Fibroblast of villous mesenchyme (primary cell): ENCODE results near the gene JAZF1. TPM values are rescaled to one million over a fixed set of nuclear protein-coding genes. Genes with fewer than 3 reads are reported as not detected.

Source experiments
- DNase-seq: peaks from one replicate; pipeline ENCODE4 v3.0.0-alpha.2; 2010; ENCODE audit warnings: low read depth
- H3K4me3 ChIP-seq: 2 replicates; pipeline ENCODE4 v1.5.1; 2011; ENCODE audit warnings: low read depth, mild to moderate bottlenecking, low read length
- total RNA-seq: library from RNA; depleted of rRNA; stranded (reverse); fragments of >200 nt; gene quantifications from 2 replicates; pipeline ENCODE4 v1.2.3, GENCODE V29; 2012
- TF ChIP-seq, protein P1 (sequence below): IDR thresholded peaks from 2 replicates; pipeline ENCODE4 v1.5.1; 2012; ENCODE audit warnings: low read depth, mild to moderate bottlenecking, low read length; ENCODE audit not compliant: insufficient read depth

The JAZF1 gene
- total RNA-seq, 1 donor = 38.4 TPM

DNA sequence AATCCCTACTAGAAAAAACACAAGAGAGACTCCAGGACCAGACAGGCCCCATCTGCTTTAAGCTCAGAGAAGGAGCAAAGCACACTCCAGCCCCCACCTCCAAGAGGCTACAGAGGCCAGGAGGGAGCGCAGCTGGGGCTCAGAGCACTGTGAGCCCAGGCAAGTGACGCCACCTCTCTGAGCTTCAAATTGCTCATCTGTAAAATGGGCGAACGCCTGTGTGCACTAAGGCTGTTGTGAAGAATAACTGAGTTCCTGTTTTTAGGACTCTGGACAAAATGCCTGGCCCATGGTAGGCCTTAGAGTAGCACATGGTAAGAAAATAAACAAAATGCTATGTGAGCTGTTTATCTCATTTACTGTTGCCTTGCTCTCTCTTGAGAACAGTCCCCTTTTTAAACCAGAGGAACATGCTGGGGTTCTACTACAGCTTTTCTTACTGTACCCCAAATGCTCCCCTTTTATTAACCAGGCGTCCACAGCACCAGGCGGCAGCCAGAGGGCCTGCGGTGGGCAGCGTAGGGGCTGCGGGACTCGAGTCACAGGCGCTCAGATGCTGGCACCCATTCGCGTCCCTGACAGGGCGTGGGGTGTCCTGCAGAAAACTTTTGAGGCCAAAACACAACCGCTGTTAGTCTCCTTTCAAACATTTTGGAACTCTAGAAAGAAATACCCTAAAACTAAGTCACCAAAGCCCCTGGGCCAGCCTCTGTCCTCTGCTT, 336.9 kb downstream of the JAZF1 start:
- H3K4me3 ChIP-seq = no peak overlapping the region
- TF ChIP-seq, protein P1, sequence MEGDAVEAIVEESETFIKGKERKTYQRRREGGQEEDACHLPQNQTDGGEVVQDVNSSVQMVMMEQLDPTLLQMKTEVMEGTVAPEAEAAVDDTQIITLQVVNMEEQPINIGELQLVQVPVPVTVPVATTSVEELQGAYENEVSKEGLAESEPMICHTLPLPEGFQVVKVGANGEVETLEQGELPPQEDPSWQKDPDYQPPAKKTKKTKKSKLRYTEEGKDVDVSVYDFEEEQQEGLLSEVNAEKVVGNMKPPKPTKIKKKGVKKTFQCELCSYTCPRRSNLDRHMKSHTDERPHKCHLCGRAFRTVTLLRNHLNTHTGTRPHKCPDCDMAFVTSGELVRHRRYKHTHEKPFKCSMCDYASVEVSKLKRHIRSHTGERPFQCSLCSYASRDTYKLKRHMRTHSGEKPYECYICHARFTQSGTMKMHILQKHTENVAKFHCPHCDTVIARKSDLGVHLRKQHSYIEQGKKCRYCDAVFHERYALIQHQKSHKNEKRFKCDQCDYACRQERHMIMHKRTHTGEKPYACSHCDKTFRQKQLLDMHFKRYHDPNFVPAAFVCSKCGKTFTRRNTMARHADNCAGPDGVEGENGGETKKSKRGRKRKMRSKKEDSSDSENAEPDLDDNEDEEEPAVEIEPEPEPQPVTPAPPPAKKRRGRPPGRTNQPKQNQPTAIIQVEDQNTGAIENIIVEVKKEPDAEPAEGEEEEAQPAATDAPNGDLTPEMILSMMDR = no peak
- DNase-seq = no peak

DNA sequence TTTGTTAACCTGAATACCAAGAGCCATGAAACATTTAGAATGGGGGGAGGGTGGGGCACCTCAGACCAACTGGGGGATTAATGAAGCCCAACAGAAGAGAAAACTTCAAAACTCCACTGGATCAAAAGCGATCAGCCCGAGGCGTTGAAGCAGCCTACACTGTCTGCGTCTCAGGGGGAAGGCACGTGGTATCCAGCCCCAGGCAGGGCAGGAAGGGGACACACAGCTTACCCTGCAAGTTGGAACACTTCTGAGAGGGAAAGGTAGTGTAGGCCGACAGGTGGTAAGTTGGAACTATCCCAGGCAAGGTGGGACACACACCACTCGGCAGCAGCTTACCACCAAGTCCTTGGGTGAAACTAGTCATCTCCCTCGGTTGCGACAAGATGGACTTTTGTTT, 337.7 kb downstream of the JAZF1 start:
- TF ChIP-seq, protein P1 = no peak
- H3K4me3 ChIP-seq = no peak overlapping the region
- DNase-seq = no peak

DNA sequence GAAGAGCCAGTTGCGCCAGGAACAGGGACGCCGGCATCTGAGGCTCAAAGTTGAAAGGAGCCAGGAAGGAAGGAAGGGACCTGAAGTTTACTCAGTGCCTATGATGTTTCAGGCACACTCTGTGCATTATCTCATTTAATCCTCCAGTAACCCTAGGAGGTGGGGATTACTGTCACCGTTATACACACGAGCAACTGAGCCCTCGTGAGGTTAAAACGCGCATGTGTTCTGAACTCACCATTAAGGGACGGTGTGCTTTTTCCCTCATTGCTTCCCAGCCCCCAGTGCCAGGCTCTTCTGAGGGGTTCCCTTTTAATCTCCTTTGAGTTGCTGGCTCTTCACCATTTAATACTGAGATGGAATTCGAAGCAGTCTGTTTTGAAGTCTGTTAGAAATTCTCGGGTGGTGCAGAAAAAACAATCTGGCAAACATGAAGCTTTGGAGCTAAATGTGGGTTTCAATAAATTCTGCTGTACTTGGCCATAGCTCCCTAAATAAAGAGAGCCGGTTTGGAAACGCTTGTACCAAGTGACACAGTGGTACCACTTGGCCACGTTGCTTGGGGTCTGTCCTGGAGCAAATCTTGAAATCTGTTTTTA, 338.4 kb downstream of the JAZF1 start:
- TF ChIP-seq, protein P1 = no peak
- H3K4me3 ChIP-seq = no peak overlapping the region
- no peak for DNase-seq

DNA sequence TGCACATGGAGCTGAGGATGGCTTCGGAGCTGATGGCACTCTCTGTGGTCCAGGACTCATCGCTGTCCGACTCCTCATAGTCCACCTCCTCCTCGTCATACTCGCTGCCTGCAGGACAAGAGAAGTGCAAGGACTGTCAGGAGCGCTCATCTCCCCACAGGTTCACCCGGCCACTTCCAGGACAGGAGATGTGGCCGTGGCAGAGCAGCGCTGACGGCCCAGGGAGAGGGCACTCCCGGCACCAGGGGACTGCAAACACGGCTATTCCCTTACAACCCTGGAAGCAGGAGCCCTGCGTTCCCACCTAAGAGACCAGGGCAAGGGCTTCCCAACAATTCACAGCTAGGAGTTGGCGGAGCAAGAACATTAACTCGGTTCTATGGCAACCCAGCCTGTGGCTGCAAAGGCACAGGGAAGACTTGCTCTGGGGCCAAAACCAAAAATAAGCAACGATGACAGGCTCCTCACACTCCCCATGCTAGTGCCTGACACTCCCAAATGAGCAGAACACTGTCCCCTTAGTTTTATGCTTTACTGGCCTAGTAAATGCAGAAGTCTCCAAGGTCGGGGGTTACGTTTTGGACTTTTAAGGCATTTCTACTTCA, 339.7 kb downstream of the JAZF1 start:
- H3K4me3 ChIP-seq = no peak overlapping the region
- TF ChIP-seq, protein P1 = no peak
- DNase-seq = no peak

DNA sequence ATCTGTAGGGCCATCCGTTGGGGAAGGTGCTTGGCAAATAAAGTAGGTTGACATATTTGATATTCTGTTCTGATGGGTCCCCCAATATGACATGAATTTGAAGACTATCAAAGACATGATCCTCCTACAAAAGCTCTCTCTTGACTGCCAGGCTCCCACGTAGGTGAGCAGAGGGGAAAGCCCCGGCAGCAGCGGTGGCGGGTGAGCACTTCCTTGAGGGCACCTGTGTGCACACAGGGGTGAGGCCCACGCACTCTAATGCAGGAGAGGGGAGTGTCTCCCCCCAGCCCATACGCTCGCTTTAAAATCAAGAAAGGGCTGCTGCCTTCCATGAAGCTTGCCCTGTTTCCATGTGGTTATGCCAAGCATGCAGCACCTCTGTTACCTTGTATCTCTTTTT, 340.3 kb downstream of the JAZF1 start:
- TF ChIP-seq, protein P1 = no peak
- no peak for DNase-seq

DNA sequence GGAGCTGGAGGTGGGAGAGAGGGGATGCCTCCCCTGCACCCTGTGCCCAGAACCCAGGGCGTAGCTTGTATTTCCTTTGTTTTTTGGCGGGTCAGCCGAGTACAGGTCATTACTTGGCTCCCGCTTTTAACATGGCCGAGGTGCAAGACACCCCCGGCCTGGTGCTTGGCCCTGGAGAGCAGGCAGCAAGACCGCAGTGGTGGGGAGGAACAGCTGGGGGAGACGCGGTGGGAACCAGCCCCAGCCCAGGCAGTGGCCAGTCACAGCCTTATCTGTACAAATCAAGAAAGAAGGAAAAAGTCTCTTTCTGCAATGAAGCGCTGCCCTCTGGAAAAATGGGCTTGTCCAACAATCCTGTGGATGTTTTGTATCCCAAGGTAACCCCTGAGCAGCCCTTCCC, 341.5 kb downstream of the JAZF1 start:
- H3K4me3 ChIP-seq = no peak overlapping the region
- no peak for DNase-seq
- TF ChIP-seq, protein P1 = no peak

More for the DNA sequence above, 340.3 kb downstream of the JAZF1 start:
- no peak overlapping the region for H3K4me3 ChIP-seq

DNA sequence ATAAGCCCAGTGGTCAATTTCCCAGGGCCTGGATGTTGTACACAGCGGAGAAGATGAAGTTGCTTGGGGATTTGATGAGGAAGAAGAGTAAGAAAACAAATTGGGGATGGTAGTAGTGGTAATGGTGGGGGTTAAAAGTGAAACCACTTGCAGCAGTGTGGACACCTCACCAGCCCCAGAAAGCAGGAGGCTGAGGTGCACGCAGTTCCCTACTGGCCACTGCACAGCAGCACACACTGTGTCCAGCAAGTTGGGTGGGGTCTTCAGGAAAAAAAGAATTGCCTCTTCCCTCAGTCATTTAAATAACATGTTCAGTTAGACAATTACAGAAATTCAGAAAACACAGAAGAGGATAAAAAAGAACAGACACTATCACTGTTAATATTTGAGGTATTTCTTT, 344.1 kb downstream of the JAZF1 start:
- no peak overlapping the region for H3K4me3 ChIP-seq
- TF ChIP-seq, protein P1 = no peak
- DNase-seq = no peak
